Motor neuron (in vitro differentiated cells): ENCODE results near the gene BORCS6. TPM values are rescaled to one million over a fixed set of nuclear protein-coding genes. Genes with fewer than 3 reads are reported as not detected.

Experiments
- ATAC-seq, 8 experiments: fragments of 200-7000 bp; cut with Tn5 transposase; replicated peaks in 6 of 8; 2 replicates each; pipeline ENCODE4 v1.8.0; 2021; ENCODE audit warnings: mild to moderate bottlenecking in 8 of 8, moderate library complexity in 8 of 8
- H3K27ac ChIP-seq, 2 donors: fragments of 250-450 bp; sonication (Bioruptor Pico); 2 replicates each; pipeline ENCODE4 v1.9.0; 2021; ENCODE audit warnings: antibody characterized with exemption in 2 of 2, mild to moderate bottlenecking in 2 of 2, moderate library complexity in 1 of 2
- H3K4me1 ChIP-seq, 2 donors: fragments of 250-450 bp; sonication (Bioruptor Pico); replicated peaks in 1 of 2; 2 replicates each; pipeline ENCODE4 v1.6.1; 2021; ENCODE audit warnings: antibody characterized with exemption in 2 of 2, mild to moderate bottlenecking in 2 of 2, moderate library complexity in 1 of 2
- H3K4me3 ChIP-seq, 5 donors: fragments of 250-450 bp; sonication (Bioruptor Pico); 2 replicates each; pipeline ENCODE4 v1.9.0; 2021; ENCODE audit warnings: antibody characterized with exemption in 5 of 5, mild to moderate bottlenecking in 5 of 5, moderate library complexity in 4 of 5
- WGBS, 10 experiments: fragments of 450-650 bp; shearing (Covaris generic); methylation state at CpG; one replicate each; pipeline ENCODE4 v1.0.0; 2022; 5-methylcytosine and 5-hydroxymethylcytosine counted together
- in situ Hi-C, 9 experiments: fragments of 400-800 bp; cut with MboI; loops; one replicate each; pipeline ENCODE4 v1.15.0; 2021; ENCODE audit warnings: low sequenced_read_pairs in 9 of 9, low pct_unique_long_range_greater_than_20kb in 2 of 9; ENCODE audit not compliant: unreplicated experiment in 9 of 9
- total RNA-seq, 8 experiments: library from RNA; unstranded; fragments of 300-600 nt; gene quantifications; 2 replicates each; pipeline versions ENCODE4 v1.2.3 to v1.2.4, GENCODE V29; 2022

BORCS6 gene
- total RNA-seq, 8 experiments from 2014 or later, result 3.5 to 11.1 (median 5.6) TPM

DNA sequence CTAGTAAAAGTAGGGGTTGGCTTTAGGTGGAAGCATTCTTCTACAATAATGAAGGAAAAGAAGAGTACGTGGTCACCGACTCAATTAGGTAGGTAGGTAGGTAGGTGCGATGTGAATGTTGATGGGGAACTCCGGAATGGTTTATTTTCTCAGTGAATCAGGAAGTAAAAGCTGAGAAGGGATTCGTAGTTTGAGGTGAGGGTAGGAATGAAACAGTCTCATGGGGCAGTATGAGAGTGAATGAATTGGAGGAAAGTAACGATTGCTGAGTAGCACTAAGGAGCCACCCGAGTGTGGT, 51.7 kb downstream of the BORCS6 start:
- H3K4me3 ChIP-seq, result peak overlapping the region; percentile 29 to 47 (median 37)
- H3K4me1 ChIP-seq, result peaks cover 8 to 9% of the 10 kb centered on the region in 2 donors
- WGBS, 10 experiments, result 0 to 25% (median 2%) methylated on average over 3 to 7 of the region's 7 CpGs; no CpG with 5 or more reads in 1 of the 10 experiments
- no peak for ATAC-seq
- H3K27ac ChIP-seq, result peak overlapping the region in 1 of 2 donors; percentile 90
- in situ Hi-C loops, result no loop called here

Other genes starting within 250 kb of the BORCS6 start
- gene GUCY2D, start 187.6 kb downstream of the BORCS6 start, total RNA-seq, result under 1 TPM in 1 of 8 experiments, not detected in 7; 1.00 TPM
- under 1 TPM in 4 of 8 experiments, not detected in 4; 0.04 to 0.15 (median 0.14) TPM for gene ALOX15B, start 151.1 kb downstream of the BORCS6 start, total RNA-seq
- gene ALOX12B, start 102.5 kb downstream of the BORCS6 start, total RNA-seq, result under 1 TPM in 2 of 8 experiments, not detected in 6; 0.13 to 0.16 TPM
- gene ALOXE3, start 71.7 kb downstream of the BORCS6 start, total RNA-seq, result under 1 TPM in 7 of 8 experiments, not detected in 1; 0.15 to 0.95 (median 0.36) TPM
- 1 to 10 TPM in 5 of 8 experiments, under 1 TPM in 2, not detected in 1; 0.31 to 4.0 (median 1.4) TPM for gene HES7, start 66.1 kb downstream of the BORCS6 start, total RNA-seq
- gene PER1, start 37.8 kb downstream of the BORCS6 start, total RNA-seq, result 10 to 100 TPM; 12.2 to 51.5 (median 27.3) TPM
- gene VAMP2, start 27.2 kb downstream of the BORCS6 start, total RNA-seq, result 100 to 1,000 TPM in 1 of 8 experiments, 10 to 100 TPM in 6, 1 to 10 TPM in 1; 8.3 to 148 (median 39.3) TPM
- gene TMEM107, start 13.8 kb downstream of the BORCS6 start, total RNA-seq, result 10 to 100 TPM in 7 of 8 experiments, 1 to 10 TPM in 1; 5.8 to 54.2 (median 30.1) TPM
- 10 to 100 TPM in 3 of 8 experiments, 1 to 10 TPM in 4, under 1 TPM in 1; 0.71 to 70.7 (median 3.0) TPM for gene AURKB, start 20.4 kb upstream of the BORCS6 start, total RNA-seq
- 10 to 100 TPM in 5 of 8 experiments, 1 to 10 TPM in 3; 3.9 to 20.9 (median 12.2) TPM for gene CTC1, start 57.9 kb upstream of the BORCS6 start, total RNA-seq
- 10 to 100 TPM; 19.6 to 71.5 (median 28.3) TPM for gene PFAS, start 59.1 kb upstream of the BORCS6 start, total RNA-seq
- 10 to 100 TPM; 17.0 to 26.9 (median 23.1) TPM for gene RANGRF, start 98.5 kb upstream of the BORCS6 start, total RNA-seq
- gene SLC25A35, start 105.2 kb upstream of the BORCS6 start, total RNA-seq, result 1 to 10 TPM; 1.0 to 7.9 (median 2.5) TPM
- 1 to 10 TPM in 2 of 8 experiments, under 1 TPM in 4, not detected in 2; 0.13 to 1.6 (median 0.34) TPM for gene ARHGEF15, start 120.1 kb upstream of the BORCS6 start, total RNA-seq
- gene ODF4, start 149.7 kb upstream of the BORCS6 start, total RNA-seq, result under 1 TPM in 1 of 8 experiments, not detected in 7; 0.25 TPM
- gene RPL26, start 193.0 kb upstream of the BORCS6 start, total RNA-seq, result 1,000 to 10,000 TPM; 3,314 to 6,110 (median 4,631) TPM
- gene RNF222, start 207.6 kb upstream of the BORCS6 start, total RNA-seq, result under 1 TPM; 0.11 to 0.81 (median 0.19) TPM
- gene NDEL1, start 245.7 kb upstream of the BORCS6 start, total RNA-seq, result 10 to 100 TPM; 31.8 to 63.6 (median 54.6) TPM